Skeletal muscle cell (primary cell): ENCODE data around the gene ELP2.
"Not testable (repeated sequence)": the region's sequence is repeated elsewhere in the genome, so short reads cannot be mapped to it uniquely, and the experiment has no call there.

Experiments
- DNase-seq: peaks from one replicate; pipeline ENCODE4 v3.0.0-alpha.2; 2010; ENCODE audit warnings: low read depth
- H3K4me3 ChIP-seq: 2 replicates; pipeline ENCODE4 v1.5.1; 2011; ENCODE audit warnings: low read depth, mild to moderate bottlenecking, control low read depth, low read length, moderate library complexity

ELP2 gene

GRCh38 chr18:36207303-36207702 is 77.6 kb downstream of the ELP2 start:
- DNase-seq = no peak
- H3K4me3 ChIP-seq = no peak overlapping the region

- DNase-seq, H3K4me3 ChIP-seq: not testable (repeated sequence)
These were observed 78.3 kb downstream of the ELP2 start for GRCh38 chr18:36207969-36208368.

DNA sequence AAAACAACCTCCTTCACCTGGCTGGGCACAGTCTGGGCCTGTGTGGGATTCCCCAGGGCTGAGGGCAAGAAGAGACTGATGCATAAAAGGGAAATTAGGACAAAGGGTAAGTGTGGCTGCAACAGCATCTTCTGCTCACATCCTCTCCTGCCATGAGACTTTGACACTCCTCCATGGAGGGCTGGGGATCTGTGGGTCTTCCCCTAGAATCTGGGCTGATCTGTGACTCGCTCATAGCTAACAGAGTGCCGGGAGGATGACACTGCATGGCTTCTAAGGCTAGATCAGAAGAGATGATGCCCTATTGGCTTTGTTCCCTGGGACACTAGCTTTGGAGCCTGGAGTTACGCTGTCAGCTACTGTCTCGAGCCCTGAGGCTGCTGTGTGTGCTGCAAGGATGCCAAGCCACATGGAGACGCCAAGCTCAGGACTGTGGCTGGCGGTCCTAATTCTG is 81.9 kb downstream of the ELP2 start:
- no peak overlapping the region for H3K4me3 ChIP-seq
- no peak for DNase-seq

DNA sequence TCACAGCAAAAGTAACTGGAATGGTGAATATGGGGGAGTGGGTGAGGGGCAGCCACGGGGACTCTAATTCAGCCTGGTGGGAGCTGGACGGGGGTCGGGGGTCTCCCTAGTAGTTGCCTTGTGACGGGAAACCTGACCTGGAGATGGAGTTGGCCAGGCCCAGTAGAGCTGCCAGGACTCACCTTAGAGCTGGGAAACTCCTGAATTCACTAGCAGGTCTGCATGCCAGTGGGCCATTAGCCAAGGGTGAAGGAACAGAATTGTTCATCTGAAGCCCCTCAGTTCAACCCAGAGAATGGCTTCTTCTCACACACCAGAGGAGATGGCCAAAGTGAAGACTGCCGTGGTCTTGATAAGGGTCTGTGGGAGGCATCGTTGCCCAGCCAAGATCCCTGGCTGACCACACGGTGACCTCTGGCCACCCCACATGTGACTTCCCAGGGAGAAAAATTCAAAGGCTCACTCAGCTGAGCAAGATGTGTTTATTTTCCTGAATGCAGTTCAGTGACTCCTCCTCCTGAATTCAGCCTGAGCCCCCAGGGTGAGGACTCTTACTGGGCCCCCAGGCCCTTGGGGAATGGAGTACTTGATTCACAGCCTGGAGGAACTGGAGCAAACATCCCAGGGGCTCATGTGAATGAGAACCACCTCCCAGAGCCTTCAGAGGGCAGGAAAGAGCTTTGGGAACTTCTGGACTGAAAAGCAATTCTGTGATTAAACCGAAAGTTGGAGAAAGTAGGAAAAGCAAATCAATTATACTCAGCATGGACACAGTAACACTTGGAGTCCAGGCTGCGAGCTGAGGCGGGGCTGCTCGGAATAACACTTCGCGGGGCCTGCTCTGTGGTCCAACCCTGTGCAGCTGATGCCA is 82.8 kb downstream of the ELP2 start:
- no peak overlapping the region for H3K4me3 ChIP-seq
- DNase-seq = no peak

GRCh38 chr18:36214811-36215210 is 85.1 kb downstream of the ELP2 start:
- DNase-seq = no peak
- H3K4me3 ChIP-seq = no peak overlapping the region

DNA sequence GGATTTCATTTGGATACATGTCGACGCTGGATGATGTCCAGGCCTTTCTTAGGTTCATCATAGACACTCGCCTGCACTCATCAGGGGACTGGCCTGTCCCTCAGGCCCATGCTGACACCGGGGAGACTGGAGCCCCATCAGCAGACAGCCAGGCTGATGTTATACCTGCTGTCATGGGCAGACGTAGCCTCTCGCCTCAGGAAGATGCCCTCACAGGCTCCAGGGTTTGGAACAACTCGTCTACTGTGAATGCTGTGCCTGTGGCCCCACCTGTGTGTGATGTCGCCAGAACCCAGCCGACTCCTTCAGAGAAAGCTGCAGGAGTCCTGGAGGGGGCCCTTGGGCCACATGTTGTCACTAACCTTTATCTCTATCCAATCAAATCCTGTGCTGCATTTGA is 85.9 kb downstream of the ELP2 start:
- no peak overlapping the region for H3K4me3 ChIP-seq
- DNase-seq = no peak

DNA sequence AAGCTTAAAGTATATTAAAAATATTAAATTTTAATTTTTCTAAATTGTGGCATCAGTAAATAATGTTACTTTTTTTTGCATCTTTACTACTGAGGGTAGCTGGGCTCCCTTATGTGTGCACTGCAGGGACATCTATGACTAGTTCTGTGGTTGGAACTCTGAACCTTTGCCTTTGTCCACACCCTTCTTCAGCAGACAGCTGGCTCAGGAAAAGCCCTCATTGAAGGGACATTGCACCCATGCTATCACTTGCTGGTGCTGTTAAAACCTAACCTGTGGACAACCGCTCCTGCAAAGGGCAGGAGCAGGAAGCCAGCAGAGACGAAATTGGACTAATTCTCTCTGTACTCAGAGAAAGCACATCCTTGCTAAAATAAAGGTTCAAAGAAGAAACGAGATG is 87.6 kb downstream of the ELP2 start:
- H3K4me3 ChIP-seq = no peak overlapping the region
- no peak for DNase-seq

DNA sequence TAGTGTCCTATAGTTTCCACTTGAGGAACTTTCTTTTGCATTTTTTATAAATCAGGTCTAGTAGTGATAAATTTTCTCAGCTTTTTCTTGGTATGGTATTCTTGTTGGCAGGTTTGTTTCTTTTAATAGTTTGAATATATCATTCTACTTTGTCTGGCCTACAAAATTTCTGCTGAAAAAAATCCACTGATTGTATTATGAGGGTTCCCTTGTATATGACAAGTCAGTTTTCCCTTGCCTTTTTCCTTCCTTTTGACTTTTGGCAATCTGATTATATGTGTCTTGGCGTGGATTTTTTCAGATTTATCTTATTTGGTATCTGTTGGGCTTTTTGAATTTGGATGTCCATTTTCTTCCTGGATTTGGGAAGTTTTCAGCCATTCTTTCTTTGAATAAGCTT is 99.5 kb downstream of the ELP2 start:
- no peak for DNase-seq
- H3K4me3 ChIP-seq = no peak overlapping the region
